GM18909 (cell line): ENCODE measurements around the gene ARHGDIA.
A peak's percentile ranks its signal among the peaks of the same experiment; 100 is the strongest.

Source experiments
- ATAC-seq: cut with Tn5 transposase; IDR thresholded peaks from one replicate; pipeline ENCODE4 v1.9.1; 2021; ENCODE audit warnings: mild to moderate bottlenecking; ENCODE audit not compliant: unreplicated experiment, poor library complexity

ARHGDIA gene

DNA sequence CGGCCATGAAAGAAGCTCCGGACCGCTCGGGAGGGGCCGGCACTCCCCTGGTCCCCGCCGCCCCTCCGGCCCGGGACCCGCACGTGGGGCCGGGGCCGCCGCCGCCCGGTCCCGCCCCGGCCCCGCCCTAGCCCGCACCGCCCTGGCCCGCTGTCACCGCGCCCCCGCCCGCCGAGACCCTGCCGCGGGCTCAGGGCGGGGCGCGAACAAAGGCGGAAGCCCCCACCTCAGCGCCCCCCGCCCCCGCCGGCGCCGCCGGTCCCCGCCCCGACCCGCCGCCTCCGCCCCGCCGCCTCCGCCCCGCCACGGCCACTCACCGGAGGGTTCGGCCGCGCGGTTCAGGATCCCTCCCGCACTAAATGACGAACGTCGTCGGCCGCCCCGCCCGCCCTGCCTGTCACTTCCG lies at the start of gene ARHGDIA:
Gene ARHGDIA (minus strand): TSS at position 357 of the 406 bp plus-strand sequence. CDS start 1,407 bp downstream, outside the sequence.
- ATAC-seq: peak; percentile 9

- peak; percentile 20 for ATAC-seq
These were observed 47.9 kb upstream of the ARHGDIA start for GRCh38 chr17:81918832-81919545.

DNA sequence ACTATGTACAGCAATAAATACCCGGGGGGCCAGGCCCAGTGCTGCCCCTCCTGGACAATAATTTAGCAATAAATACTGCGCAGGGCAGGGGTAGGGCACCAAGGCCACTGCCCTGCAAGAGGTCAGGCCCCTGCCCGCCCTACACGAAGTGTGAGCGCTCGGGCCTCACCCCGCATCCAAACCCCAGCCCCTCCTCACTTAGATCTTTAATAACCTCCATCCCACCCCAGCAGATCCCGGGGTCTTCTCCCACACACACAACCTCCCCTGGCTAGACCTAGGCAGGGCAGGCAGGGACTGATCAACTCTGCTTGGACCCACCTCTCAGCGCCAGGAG lies 47.2 kb upstream of the ARHGDIA start:
- peak; percentile 17 for ATAC-seq

GRCh38 chr17:81917565-81918332 lies 46.6 kb upstream of the ARHGDIA start, which contains the start of gene SIRT7:
SIRT7 (minus strand) TSS chr17:81918176; CDS start chr17:81918131, 45 bp downstream.
- ATAC-seq: peak; percentile 62

- ATAC-seq: no peak
These were observed 45.3 kb upstream of the ARHGDIA start for GRCh38 chr17:81916234-81917001.

DNA sequence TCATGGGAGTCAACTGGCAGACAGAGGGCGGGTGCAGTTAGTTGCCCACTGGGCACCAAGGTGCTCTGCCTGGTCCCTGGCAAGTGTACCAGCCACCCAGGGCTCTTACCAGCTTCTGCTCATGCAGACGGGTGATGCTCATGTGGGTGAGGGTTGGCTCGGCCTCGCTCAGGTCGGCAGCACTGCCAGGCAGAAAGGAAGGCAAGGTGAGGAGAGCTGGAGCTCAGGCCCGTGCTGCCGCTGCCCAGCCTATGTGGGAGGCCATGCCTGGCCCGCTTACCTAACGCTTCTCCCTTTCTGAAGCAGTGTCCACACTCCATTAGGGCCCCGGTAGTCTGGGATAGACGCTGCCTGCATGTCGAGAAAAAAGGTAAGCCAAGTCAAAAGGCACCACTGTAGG lies 44.2 kb upstream of the ARHGDIA start:
- ATAC-seq: no peak

- ATAC-seq: no peak
These were observed 43.1 kb upstream of the ARHGDIA start for GRCh38 chr17:81914103-81914850.

DNA sequence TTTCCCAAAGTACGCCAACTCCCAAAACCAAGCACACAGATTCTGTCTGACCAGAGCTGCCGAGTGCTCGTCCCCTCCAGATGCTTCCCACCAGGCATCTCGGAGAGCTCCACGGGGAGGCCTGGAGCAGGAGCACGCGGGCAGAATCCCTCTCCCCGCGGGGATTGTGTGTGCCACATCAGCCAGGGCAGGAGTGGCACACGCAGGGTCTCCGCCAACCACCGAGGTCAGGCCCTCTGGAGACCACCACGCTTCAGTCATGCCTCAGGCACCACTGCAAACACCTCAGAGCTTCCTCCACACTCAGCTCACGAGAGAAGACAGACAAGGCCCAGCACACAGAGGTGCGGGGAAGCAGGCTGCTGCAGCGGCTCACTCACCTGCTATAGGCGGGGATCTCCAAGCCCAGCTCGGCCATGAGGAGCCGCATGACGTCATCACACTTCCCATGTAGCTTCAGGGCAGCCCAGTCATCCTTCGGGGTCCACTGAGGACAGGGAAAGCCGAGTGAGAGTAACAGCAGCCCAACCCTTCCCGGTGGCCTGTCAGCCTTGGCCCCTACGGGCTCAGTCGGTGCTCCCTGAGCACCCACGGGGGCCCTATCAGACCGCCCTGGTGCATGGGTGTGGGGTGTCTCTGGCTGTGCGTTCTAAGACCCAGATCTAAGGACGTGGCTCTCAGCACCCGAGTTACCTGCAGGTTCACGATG lies 42.4 kb upstream of the ARHGDIA start:
- ATAC-seq: no peak

- no peak for ATAC-seq
These were observed 41.5 kb upstream of the ARHGDIA start for GRCh38 chr17:81912441-81913309.

DNA sequence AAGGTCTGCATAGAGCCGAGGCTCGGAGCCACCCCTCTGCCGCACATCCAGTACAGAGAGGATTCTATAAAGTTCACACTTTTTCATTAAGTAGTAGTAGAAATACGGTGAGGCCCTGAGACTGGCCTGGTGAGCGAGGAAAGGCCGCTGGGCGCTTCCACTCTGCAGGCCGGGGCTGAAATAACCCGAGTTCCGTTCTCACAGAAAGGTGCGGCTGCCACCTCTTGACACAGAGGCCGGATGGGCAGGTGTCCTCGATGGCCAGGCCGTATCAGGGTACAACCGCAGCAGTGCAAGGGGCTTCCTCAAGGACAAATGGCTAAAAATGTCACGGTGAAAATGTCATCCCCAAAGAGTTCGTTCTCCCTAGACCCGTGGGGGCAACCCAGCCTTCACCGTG lies 40.8 kb upstream of the ARHGDIA start:
- no peak for ATAC-seq

DNA sequence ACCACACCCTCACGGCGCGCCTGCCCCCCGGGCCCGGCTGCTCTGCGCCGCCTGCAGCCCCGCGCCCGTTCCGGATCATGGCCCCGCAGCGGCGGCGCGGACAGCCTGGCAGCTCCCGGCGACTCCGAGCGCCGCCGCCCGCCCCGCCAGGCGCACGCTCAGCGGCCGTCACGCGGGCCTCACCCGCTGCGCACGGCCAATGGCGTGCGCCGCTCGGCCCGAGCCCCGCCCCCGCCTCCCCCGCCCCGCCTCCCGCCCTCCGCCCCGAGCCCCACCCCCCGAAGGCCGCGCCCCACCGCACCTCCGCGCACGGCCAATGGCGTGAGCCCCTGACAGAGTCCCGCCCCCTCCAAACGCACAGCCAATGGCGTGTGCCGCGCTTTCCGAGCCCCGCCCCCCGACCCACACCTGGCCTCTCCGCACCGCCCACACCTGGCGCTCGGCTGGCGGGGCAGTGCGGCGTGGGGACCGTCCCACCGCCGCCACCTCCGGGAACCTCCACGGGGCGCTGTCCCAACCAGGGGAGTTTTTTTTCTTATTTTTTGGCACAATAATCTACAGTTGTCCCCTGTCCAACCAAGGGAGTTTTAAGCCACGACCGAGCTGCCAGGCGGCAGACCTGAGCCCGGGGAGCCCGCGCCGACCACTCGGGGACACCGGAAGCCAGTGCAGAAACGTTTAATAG lies 40.3 kb upstream of the ARHGDIA start, which contains the start of gene PCYT2:
Gene PCYT2 (minus strand): TSS at position 123 of the 685 bp plus-strand sequence. CDS start 44 bp downstream, at position 79.
- peak; percentile 73 for ATAC-seq

DNA sequence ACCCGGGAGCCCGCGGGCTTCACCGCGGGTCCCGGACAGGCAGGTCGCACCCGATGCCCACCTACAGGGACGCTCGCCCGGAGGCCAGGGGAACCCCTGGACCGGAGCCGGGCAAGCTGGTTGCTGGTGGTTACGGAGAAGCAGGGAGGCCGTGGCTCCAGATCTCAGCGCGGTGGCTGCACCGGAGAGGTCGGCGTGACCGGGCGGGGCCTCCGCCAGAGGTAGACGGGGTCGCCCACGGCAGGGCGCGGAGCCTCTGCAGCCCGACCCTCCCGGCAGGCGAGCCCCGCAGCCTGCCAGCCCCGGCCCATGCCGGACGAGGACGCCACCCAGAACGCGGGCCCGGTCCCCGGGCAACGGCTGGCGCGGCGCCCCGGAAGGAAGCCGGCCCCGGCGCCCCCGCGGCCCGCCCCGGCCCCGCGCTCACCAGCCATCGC lies 39.7 kb upstream of the ARHGDIA start:
- peak; percentile 34 for ATAC-seq

- ATAC-seq: no peak
These were observed 39.1 kb upstream of the ARHGDIA start for GRCh38 chr17:81909966-81910839.

- no peak for ATAC-seq
These were observed 38.1 kb upstream of the ARHGDIA start for GRCh38 chr17:81909231-81909630.

GRCh38 chr17:81908793-81909192 lies 37.7 kb upstream of the ARHGDIA start:
- no peak for ATAC-seq

GRCh38 chr17:81907219-81908145 lies 36.3 kb upstream of the ARHGDIA start:
- ATAC-seq: no peak
